Heart left ventricle (tissue), 13 donors: Measurements from ENCODE around the gene GPR157.

Experiments
- CTCF ChIP-seq, 12 donors: fragments of 200-600 bp; sonication (generic) in 4 of 12; IDR thresholded peaks; one replicate each; pipeline versions ENCODE4 v1.5.0 to v1.8.0; 2018 to 2022; ENCODE audit warnings: antibody characterized with exemption in 12 of 12, mild to moderate bottlenecking in 5 of 12
- POLR2A ChIP-seq, 2 donors: fragments of 450-650 bp; IDR thresholded peaks; one replicate each; pipeline ENCODE4 v1.6.1; 2017; ENCODE audit warnings: antibody characterized with exemption in 2 of 2, mild to moderate bottlenecking in 2 of 2, moderate library complexity in 2 of 2
- donor health status: ischemic (EF 13 %, LVEDD 7.1; RV severe dilation, severe dysfunction).
- donor health status: DM: no; HTN: yes; CAD: no.
- donor health status: DM: no; HTN: no; CAD: no.
- donor health status: ischemic (EF 25% LVEDD 6.9; RV normal size, moderate dysfunction).
- donor health status: ischemic (EF 25% LVEDD 5.7; RV mildly dilated, moderate dysfunction).
- donor health status: ischemic (EF 35%, LVEDD 5.7; RV mildly dilated, moderate dysfunction).
- donor health status: nonischemic (EF 11% LVEDD 7.7; RV severe dilation, severe dysfunction).
- donor health status: DM: yes; HTN: yes; CAD: no.
- donor health status: PGD.
- donor health status: ischemic (EF 29% LVEDD 5.4; RV normal size, mild dysfunction).
- donor health status: nonischemic (EF 23%, LVEDD 6.1; RV moderate dilation, normal function).

- TF ChIP-seq CTCF (IDR thresholded peaks at IDR 0.05), result no peak
- no peak for TF ChIP-seq POLR2A (IDR thresholded peaks at IDR 0.05)
Measured at GRCh38 chr1:9052272-9053049, 76.4 kb downstream of the GPR157 start.
